NCI-H748 treated with DMSO at 0.1 percent for 48 hours (cell line): ENCODE measurements around the gene ZBTB16.

ENCODE experiments used
- DNase-seq: peaks from one replicate; lab custom pipeline; 2025; lab: John Stamatoyannopoulos, UW

The ZBTB16 gene

GRCh38 chr11:114130629-114131277 lies 71.2 kb downstream of the ZBTB16 start:
- DNase-seq, result no peak

DNA sequence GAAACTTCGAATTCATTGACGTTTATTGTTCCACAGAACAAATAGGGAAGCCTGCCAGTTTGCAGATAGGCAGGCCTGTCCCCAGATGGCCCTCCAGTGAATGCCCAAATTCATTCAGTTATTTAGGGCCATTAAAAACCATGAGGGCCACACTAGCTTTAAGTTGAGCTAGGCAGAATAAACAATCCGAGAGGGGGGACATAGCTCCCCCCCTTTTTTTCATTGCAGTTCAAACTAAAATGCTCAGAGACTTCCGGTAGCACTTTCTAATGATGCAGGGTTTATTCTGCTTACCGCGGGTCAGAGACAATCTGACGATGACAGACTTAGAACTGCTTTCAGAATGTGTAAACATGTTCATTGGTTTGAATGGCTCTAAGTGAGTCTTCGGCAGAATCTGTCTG lies 72.0 kb downstream of the ZBTB16 start:
- no peak for DNase-seq

DNA sequence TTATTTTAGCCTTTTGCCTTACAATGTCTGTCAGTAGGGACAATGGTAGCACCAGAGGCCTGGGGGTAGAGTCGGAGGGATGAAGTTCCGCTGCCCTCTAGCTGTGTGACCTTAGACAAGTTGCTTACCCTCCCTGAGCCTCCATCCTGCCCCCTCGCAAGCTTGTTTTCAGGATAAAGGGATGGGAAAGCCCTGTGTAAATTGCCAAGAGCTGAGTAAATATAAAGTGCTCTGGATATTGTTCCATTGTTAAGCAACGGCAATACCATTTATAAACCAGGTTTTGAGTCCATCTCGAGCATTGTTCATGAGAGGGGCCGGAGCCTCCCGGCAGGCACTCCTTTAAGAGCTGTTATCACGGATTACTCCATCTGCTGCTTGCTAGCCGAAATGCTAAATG lies 72.9 kb downstream of the ZBTB16 start:
- DNase-seq, result no peak

GRCh38 chr11:114132944-114133394 lies 73.5 kb downstream of the ZBTB16 start:
- no peak for DNase-seq

DNA sequence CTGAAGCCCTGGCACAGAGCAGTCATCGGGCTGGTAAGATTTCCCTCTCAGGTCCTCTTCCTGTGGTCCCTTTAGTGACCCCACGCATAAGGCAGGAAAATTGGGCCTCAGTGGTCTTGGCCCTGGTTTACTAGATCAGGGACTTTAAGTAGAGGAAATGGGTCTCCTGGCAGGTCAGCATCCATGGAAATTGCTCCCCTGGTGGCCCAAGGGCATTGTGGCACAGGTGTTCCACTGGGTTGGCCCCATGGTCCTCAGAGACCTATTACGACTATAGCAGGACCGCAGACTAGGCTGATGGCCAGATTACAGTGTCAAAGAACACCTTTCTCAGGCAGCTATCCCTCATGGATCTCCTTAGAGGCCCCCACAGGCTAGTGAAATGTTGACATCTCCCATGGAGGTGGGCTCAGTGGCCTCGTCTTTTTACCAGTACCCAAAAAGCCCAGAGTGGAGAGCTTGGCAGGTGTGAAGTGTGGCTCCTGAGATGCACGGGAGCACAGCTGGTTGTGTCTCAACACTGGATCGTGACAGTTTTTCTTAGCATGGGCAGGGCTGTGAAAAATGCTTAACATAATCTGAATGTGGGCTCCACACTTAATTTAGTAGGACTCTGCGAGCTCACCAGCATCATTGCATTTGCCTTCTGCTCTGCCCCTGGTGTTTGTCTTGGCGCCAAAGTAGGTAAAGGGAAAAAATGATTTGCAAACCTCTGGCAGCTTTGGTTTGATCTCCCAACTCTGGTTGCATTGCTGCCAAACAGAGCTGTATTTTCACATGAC lies 74.2 kb downstream of the ZBTB16 start:
- no peak for DNase-seq

DNA sequence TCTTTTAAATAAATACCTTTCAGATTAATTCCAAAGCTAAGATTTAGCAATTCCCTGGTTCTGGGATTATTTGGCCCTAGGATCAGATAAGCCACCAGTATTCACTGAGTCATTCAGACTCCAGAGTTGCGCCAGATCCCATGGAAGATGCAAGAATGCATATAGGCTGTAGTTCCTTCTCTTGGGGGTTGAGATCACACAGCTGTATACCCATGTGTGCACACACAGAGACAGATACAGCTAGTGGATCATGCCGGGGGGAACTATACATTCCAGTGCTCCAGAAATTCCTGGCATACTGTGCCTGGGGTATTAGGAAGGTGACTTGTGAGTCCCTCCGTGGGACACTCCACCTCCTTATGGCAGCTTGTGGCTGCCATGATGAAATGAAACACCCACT lies 75.4 kb downstream of the ZBTB16 start:
- DNase-seq, result no peak

DNA sequence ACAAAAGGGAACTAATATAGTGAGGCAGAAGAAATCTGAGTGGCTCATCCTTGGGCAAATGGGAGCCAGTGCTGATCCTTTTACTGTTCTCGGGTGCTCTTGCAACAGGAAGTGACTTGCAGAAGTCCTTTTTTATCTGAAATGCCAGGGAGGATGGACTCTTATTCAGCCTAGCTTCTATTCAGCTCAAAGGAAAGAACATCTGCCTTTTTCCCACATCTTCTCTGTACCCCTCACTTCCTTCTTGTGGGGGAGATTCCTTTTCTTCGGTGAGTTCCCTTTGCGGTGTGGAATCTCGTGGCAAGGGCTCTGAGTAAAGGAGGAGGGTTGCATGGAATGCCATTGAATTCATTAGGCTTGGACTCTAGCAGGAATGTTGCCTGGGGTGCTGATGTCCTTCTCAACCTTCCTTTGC lies 76.2 kb downstream of the ZBTB16 start:
- no peak for DNase-seq

- no peak for DNase-seq
These were observed 77.5 kb downstream of the ZBTB16 start for GRCh38 chr11:114136686-114137640.

- DNase-seq, result no peak
These were observed 78.3 kb downstream of the ZBTB16 start for GRCh38 chr11:114137838-114138237.

DNA sequence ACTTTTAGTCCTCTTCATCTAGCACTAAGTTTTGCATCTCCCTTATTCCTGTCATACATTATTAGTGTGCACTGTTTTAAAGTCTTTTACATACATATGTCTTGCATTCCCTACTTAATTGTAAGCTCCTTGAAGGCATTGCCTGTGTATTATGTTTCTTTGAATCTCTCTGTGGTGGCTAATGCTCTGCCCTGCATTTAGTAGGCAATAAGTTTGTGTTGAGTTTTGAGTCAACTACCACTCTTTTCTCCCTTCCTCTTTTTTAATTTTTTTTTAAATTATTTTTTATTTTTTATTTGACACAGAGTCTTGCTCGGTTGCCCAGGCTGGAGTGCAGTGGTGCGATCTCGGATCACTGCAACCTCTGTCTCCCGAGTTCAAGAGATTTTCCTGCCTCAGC lies 78.9 kb downstream of the ZBTB16 start:
- no peak for DNase-seq

- no peak for DNase-seq
These were observed 81.3 kb downstream of the ZBTB16 start for GRCh38 chr11:114140826-114141225.

GRCh38 chr11:114141863-114142580 lies 82.5 kb downstream of the ZBTB16 start:
- no peak for DNase-seq

GRCh38 chr11:114142707-114143106 lies 83.2 kb downstream of the ZBTB16 start:
- DNase-seq, result no peak

- no peak for DNase-seq
These were observed 85.8 kb downstream of the ZBTB16 start for GRCh38 chr11:114145166-114145775.

DNA sequence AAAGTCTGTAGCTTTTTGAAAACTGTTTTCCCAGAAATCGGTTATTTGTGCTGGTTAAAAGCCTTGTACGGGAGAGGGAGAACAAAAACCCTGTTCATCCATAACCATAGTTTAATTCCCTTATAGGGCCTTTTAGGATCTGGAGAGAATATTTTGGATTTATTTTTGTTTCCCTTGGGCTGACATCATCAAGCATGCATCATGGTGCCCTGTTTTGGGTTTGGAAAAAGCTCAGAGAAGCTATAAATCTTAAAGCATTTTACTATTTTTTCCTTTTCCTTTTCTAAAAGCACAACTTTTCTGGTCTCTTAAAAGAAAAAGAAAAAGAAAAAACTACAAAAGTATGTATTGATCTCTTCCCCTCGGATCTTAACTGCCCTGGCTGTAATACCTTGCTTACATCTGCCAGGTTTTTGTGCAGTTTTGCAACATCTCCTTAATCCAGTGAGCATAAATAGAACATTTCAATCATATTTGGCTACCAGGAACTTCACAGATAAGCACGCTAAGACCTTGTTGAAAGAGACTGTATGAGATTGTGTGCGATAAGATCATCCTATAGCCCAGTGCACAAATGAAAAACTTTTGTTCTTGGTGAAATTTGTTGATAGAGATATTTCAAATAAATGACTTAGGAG lies 88.0 kb downstream of the ZBTB16 start:
- no peak for DNase-seq

- DNase-seq, result no peak
These were observed 88.5 kb downstream of the ZBTB16 start for GRCh38 chr11:114148013-114148382.

GRCh38 chr11:114149689-114150407 lies 90.3 kb downstream of the ZBTB16 start:
- no peak for DNase-seq

DNA sequence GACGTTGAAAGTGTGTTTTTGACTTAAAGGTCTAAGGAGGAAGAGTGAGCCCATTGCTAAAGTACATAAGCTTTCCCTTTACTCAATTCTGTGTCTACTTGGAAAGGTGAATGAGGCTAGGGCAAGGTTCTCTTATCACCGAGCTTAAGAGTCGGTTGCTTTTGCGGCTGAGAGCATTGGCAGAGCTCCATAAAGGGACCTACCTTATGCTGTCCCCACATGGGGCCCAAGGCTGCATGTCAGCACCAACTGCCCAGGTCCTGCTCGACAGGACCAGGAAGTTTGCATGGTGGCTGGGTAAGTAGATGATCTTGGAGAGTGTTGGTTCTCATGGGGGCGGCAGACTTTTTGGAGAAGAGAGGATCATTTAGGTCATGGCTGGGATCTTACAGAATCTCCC lies 91.2 kb downstream of the ZBTB16 start:
- no peak for DNase-seq

DNA sequence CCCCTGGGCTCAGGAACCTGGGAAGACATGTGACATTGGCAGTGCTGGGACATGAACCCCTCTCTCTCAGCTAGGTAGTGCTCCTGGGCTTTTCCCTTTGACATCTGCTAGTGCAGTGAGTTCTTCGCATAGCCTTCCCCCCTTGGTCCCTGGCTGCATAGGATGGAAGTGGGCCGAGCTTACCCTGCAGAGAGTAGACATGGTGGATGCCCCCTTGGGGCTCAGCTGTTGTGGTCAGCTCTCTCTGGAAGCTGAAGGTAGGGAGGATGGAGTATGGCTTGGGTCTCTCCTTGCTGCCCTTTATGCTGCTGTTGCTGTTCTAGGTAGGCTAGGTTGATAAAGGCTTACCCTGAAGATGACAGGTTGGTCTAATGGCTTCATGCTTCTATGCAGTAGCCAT lies 92.1 kb downstream of the ZBTB16 start:
- DNase-seq, result no peak

DNA sequence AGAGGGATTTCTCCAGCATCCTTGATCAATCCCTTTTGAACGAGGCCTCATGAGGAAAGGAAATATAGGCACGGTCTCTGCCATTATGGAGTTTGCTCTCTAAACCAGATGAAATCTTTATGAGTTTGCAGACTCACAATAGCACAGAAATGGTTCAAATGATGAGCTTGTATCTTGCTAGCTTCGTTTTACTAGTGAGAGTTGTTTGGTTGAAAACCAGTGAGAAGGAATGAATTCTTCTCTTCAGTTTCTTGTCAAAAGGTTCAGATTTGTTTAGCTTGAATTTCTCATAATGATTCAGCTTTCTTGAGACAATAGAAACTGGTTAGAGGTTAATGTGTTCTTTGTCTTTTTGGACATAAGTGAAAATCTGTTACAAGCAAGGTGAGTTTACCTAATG lies 92.7 kb downstream of the ZBTB16 start:
- no peak for DNase-seq
